ENCODE measurements around the gene LCORL. TPM values are rescaled to one million over a fixed set of nuclear protein-coding genes. Genes with fewer than 3 reads are reported as not detected.

The LCORL gene
- total RNA-seq, 1 experiment from 2014 or later, result 18.0 TPM

GRCh38 chr4:17967078-17967477, 54.5 kb downstream of the LCORL start:
- Histone ChIP-seq H3K27ac (ENCODE audit: low read depth, low read length) (no peak overlapping the region), H3K9me3 (ENCODE audit: control insufficient read depth in 1 of 2, insufficient read depth in 1 of 2, low read depth in 1 of 2, low read length in 2 of 2) (no peaks in the 10 kb centered on the region), H3K9me2 (ENCODE audit: insufficient read depth) (no peaks in the 10 kb centered on the region), H4K20me1 (ENCODE audit: insufficient read depth) (peaks cover 5% of the 10 kb centered on the region; the same call in 1 of the 2 replicates), H3K79me2 (ENCODE audit: insufficient read depth, low read length) (peaks cover 17% of the 10 kb centered on the region), H3K4me1 (ENCODE audit: control insufficient read depth in 1 of 2, insufficient read depth in 2 of 2, low read length in 2 of 2) (no peaks in the 10 kb centered on the region), H3K4me2 (ENCODE audit: low read length) (no peak overlapping the region), H3K4me3 (replicated peaks in 1 of 2; ENCODE audit: low read depth in 1 of 2, low read length in 2 of 2) (no peak overlapping the region), H3K9ac (ENCODE audit: low read length) (no peak overlapping the region), H2AFZ (ENCODE audit: low read depth, low read length, poor library complexity, severe bottlenecking) (no peak overlapping the region), H3K27me3 (ENCODE audit: insufficient read depth, low read length) (no peaks in the 10 kb centered on the region), H3K36me3 (ENCODE audit: control insufficient read depth in 1 of 2, insufficient read depth in 2 of 2, low read length in 2 of 2) (no peaks in the 10 kb centered on the region)
- CTCF ChIA-PET, result no interaction called here
- POLR2A ChIA-PET, result no interaction called here
- RAD21 ChIA-PET (ENCODE audit: low non-redundant PET in 1 of 2, low total read pairs in 2 of 2, uncharacterized antibody in 2 of 2, unreplicated experiment in 2 of 2), result no interaction called here
- TF ChIP-seq ZFX (IDR thresholded peaks at IDR 0.05), result no peak
- DNase-seq (ENCODE audit: low read depth, low spot score), result no peak
- no TSS peak for BruUV-seq (replicated peaks)
- intact Hi-C loops (cut with micrococcal nuclease), result loop anchor here (2.0 kb wide), 1 partner anchor 14 kb away; no protein-coding TSS in a partner anchor
- no peak for ATAC-seq

- ChIA-PET POLR2A (no interaction called here), CTCF (no interaction called here), RAD21 (ENCODE audit: low non-redundant PET in 1 of 2, low total read pairs in 2 of 2, uncharacterized antibody in 2 of 2, unreplicated experiment in 2 of 2) (no interaction called here)
- intact Hi-C loops (cut with micrococcal nuclease), result loop anchor here (2.0 kb wide), 1 partner anchor 14 kb away; no protein-coding TSS in a partner anchor
- Histone ChIP-seq H3K9ac (ENCODE audit: low read length) (no peak overlapping the region), H3K27ac (ENCODE audit: low read depth, low read length) (no peak overlapping the region), H4K20me1 (ENCODE audit: insufficient read depth) (peaks cover 5% of the 10 kb centered on the region; the same call in 1 of the 2 replicates), H3K4me1 (ENCODE audit: control insufficient read depth in 1 of 2, insufficient read depth in 2 of 2, low read length in 2 of 2) (no peaks in the 10 kb centered on the region), H2AFZ (ENCODE audit: low read depth, low read length, poor library complexity, severe bottlenecking) (no peak overlapping the region), H3K4me3 (replicated peaks in 1 of 2; ENCODE audit: low read depth in 1 of 2, low read length in 2 of 2) (no peak overlapping the region), H3K79me2 (ENCODE audit: insufficient read depth, low read length) (peaks cover 17% of the 10 kb centered on the region), H3K9me2 (ENCODE audit: insufficient read depth) (no peaks in the 10 kb centered on the region), H3K27me3 (ENCODE audit: insufficient read depth, low read length) (no peaks in the 10 kb centered on the region), H3K36me3 (ENCODE audit: control insufficient read depth in 1 of 2, insufficient read depth in 2 of 2, low read length in 2 of 2) (no peaks in the 10 kb centered on the region), H3K4me2 (ENCODE audit: low read length) (no peak overlapping the region), H3K9me3 (ENCODE audit: control insufficient read depth in 1 of 2, insufficient read depth in 1 of 2, low read depth in 1 of 2, low read length in 2 of 2) (no peaks in the 10 kb centered on the region)
- TF ChIP-seq POLR2AphosphoS5 (IDR thresholded peaks at IDR 0.05; ENCODE audit: low read depth, low read length) (no peak), MAX (IDR thresholded peaks at IDR 0.05) (no peak), EZH2 (IDR thresholded peaks at IDR 0.05) (no peak), SRF (IDR thresholded peaks at IDR 0.05; ENCODE audit: low read depth) (no peak), CBX3 (IDR thresholded peaks at IDR 0.05; ENCODE audit: low read depth) (no peak), EGR1 (IDR thresholded peaks at IDR 0.05; ENCODE audit: low read depth) (no peak), JUND (IDR thresholded peaks at IDR 0.05) (no peak), POLR2A (IDR thresholded peaks at IDR 0.05; ENCODE audit: borderline replicate concordance, extremely low read depth, insufficient read depth, insufficient read length) (no peak), EZH2phosphoT487 (IDR thresholded peaks at IDR 0.05; ENCODE audit: borderline replicate concordance) (no peak), SIN3A (IDR thresholded peaks at IDR 0.05; ENCODE audit: low read depth) (no peak), RAD21 (IDR thresholded peaks at IDR 0.05; ENCODE audit: low read depth) (no peak), CTCF (IDR thresholded peaks at IDR 0.05 in 2 of 3, conservative IDR thresholded peaks at IDR 0.05 in 1 of 3; ENCODE audit: borderline replicate concordance in 1 of 3, insufficient read depth in 1 of 3, low read depth in 2 of 3, low read length in 2 of 3) (no peak), CEBPB (IDR thresholded peaks at IDR 0.05; ENCODE audit: low read depth) (no peak), SP1 (IDR thresholded peaks at IDR 0.05; ENCODE audit: low read depth) (no peak), ZNF274 (IDR thresholded peaks at IDR 0.05; ENCODE audit: low read depth, low read length) (no peak), ELF1 (IDR thresholded peaks at IDR 0.05; ENCODE audit: borderline replicate concordance, low read depth) (no peak)
- TF ChIP-seq, protein P1, sequence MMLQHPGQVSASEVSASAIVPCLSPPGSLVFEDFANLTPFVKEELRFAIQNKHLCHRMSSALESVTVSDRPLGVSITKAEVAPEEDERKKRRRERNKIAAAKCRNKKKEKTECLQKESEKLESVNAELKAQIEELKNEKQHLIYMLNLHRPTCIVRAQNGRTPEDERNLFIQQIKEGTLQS (IDR thresholded peaks at IDR 0.05), result no peak
- ATAC-seq, result no peak
- no peak for DNase-seq (ENCODE audit: low read depth, low spot score)
- no TSS peak for BruUV-seq (replicated peaks)
Measured at GRCh38 chr4:17966312-17966711, 55.2 kb downstream of the LCORL start.

Data from HCT116 (cell line).